NCI-H2029 treated with DMSO at 0.1 percent for 48 hours (cell line): ENCODE measurements around the gene ZNF512B.
"Not testable (repeated sequence)": the region's sequence is repeated elsewhere in the genome, so short reads cannot be mapped to it uniquely, and the experiment has no call there.

Source experiments
- DNase-seq: peaks from one replicate; lab custom pipeline; 2025; lab: John Stamatoyannopoulos, UW

ZNF512B gene

DNA sequence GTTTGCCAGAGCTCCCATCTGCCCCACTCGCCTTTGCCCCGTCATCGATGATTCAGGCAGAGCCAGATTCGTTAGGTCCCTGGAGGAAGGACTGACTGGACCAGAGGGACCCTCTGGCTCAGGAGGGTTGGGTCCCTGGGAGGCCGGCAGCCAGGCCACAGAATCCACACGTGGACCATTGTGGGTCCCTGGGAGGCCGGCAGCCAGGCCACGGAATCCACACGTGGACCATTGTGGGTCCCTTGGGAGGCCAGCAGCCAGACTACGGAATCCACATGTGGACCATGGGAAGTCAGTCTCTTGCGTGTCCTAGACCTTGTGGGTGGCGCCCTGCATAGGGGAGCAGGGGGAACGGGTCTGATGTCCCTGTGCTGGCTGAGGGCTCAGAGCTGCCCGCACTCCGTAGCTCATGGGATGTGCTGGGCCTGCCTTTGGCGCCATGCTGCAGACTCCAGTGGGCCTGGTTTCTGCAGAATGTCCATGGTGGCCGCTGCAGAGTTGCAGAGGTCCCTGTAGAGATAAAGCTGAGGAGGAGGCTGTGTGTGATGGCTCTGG, 37.0 kb downstream of the ZNF512B start:
- no peak for DNase-seq

DNA sequence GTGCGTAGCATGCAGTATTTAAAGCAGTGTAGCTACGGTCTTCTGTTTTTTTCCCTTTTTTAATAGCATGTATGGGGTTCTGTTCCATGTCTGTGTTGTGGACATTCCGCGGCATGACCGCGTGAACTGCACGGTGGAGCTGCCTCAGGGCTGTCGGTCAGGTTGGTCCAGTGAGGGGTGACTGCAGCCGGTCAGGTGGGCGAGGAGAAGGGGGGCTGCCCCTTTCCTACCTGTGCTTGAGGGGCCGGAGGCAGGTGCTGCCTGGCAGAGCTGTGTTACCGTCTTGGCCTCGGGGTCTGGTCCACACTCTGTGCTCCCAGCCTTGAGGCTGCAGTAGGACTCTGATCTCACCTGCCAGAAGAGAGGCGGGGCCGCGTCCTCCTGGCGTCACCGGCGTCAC, 38.0 kb downstream of the ZNF512B start:
- DNase-seq, result no peak

DNA sequence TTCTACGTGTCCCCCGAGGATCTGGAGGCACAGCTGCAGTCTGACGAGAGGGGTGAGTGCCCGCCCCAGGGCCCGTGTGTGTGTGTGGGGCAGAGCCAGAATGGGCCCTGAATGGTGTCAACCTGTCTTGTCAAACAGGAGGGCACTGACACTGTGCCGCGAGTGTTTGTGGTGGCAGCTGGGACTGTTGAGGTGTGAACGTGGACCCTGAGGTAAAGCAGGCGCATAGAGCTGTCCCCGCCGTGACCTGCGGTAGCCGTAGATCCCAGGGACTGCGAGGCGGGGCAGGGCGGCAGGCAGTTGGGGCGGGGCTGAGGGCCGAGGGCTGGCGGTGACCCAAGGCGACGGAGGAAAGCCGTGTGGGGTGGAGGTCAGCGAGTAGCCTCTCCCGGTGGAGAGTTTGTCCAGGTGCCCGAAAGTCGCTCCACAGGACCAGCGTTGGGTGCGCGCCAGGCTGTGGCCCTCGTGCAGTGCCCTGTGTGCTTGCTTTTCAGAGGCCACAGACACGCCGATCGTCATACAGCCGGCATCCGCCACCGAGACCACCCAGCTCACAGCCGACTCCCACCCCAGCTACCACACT, 38.7 kb downstream of the ZNF512B start:
- DNase-seq, result no peak

DNA sequence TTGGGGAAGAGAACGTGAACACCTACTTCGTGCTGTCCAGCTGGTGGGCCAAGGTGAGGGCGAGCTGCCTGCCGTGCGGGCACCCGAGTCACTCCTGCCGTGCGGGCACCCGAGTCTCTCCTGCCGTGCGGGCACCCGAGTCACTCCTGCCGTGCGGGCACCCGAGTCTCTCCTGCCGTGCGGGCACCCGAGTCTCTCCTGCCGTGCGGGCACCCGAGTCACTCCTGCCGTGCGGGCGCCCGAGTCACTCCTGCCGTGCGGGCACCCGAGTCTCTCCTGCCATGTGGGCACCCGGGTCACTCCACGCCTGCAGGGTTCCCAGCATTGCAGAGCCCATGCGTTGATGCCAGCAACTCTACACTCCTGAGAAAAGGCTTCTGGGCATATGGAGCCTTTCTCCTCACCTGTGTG, 40.3 kb downstream of the ZNF512B start:
- DNase-seq, result not testable (repeated sequence)

DNA sequence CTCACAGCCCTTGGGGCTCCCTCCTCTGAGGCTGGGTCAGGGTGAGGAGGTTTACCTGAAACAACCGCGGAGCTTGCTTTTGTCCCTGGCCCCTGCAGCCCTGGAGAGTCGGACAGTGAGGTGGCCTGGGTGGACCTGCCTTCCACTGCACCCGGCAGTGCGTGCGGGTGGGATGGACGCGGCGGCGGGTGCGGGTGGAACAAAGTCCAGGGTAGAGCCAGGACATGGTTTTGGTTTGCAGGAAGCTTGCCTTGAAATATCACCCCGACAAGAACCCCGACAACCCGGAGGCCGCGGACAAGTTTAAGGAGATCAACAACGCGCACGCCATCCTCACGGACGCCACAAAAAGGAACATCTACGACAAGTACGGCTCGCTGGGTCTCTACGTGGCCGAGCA, 40.7 kb downstream of the ZNF512B start:
- no peak for DNase-seq

DNA sequence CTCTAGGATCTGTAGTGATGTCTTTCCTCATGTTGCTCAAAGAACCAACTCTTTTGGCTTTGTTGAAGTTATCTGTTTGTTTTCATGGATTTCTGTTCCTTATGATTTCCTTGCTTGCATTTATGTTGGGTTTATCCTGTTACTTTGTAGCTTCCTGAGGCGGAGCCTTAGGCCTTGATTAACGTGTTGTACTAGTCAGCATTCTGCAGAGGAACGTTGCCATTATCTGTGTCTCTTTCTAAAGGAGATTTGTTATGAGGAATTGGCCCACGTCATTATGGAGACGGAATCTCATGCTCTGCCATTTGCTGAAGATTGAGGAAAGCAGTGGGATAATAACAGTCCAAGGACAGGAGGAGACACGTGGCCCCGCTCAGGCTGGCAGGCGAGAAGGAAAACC, 43.4 kb downstream of the ZNF512B start:
- DNase-seq, result no peak

DNA sequence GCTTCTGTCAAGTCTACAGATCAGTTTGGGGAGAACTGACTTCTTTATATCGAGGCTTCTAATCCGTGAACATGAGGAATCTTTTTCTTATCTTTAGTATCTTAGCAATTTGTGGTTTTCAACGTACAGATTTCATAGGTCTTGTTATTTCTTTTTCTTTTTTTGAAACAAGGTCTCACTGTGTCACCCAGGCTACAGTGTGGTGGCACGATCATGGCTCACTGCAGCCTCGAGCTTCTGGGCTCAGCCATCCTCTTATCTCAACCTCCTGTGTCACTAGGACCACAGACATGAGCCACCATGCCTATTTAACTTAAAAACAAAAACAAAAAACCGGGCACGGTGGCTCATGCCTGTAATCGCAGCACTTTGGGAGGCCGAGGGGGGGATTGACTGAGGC, 45.5 kb downstream of the ZNF512B start:
- no peak for DNase-seq

DNA sequence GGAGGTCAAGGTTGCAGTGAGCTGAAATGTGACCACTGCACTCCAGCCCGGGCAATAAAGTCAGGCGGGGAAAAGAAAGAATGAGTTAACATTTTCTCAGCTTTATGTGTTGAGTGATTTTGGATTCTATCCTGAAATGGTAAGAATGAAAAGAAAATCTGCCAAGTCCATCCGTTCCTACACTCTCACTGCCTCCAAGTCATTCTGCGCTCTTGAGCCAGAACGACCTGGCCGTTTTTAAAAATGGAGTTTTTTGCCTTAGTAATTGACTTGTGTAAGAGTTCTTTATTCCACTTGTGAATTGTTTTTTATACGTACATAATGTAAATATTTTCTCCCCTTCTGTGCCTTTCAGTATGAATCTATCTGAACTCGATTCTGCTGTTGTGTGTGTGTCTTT, 46.1 kb downstream of the ZNF512B start:
- DNase-seq, result no peak

DNA sequence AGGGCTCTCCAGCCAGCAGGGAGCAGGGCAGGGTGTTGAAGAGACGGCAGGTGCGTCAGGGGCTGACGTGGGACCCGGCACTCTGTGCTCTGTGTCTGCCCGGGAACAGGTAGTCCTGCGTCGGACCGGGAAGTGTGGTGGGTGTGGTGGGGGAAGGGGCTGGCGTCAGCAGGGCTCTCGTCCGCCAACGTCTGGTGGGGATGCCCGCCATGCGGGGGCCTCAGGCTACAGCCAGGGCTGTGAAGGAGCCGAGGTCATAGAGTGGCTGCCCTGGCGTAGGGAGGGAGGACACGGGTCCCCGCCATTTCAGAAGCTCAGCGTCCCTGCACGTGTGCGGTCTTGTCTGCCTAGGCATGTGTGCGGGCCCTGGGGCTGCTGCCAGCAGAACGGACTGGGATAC, 49.5 kb downstream of the ZNF512B start:
- no peak for DNase-seq

DNA sequence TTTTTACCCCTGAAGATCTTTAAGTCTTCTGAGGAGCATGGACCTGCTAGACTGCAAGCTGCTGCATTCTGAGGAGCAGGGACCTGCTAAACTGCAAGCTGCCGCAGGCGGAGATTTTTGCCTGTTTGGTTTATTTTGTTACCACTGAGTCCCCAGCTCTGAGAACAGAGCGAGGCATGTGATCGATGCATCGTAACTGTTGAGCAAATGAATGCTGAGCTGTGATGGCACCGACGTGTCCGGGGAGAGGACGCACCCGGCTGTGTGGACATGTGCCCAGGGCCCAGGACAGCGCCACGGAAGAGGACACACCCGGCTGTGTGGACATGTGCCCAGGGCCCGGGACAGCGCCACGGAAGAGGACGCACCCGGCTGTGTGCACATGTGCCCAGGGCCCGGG, 50.6 kb downstream of the ZNF512B start:
- no peak for DNase-seq

DNA sequence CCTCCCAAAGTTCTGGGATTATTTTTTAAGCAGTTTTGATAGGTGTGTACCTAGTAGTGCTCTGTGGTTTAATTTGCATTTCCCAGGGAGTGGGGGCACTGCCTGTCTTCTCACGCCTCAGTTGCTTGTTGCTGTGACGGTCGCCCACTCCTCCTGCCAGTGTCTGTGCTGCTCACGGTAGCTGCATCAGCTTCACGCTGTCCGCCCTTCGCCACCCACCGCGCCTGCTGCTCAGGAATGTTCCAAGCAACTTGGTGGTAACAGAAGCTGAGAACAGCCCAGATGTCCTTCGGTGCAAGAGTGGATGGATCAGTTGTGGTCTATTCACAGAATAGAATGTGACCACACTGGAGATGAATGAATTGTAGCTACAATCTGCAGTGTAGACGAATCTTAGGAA, 51.9 kb downstream of the ZNF512B start:
- no peak for DNase-seq

DNA sequence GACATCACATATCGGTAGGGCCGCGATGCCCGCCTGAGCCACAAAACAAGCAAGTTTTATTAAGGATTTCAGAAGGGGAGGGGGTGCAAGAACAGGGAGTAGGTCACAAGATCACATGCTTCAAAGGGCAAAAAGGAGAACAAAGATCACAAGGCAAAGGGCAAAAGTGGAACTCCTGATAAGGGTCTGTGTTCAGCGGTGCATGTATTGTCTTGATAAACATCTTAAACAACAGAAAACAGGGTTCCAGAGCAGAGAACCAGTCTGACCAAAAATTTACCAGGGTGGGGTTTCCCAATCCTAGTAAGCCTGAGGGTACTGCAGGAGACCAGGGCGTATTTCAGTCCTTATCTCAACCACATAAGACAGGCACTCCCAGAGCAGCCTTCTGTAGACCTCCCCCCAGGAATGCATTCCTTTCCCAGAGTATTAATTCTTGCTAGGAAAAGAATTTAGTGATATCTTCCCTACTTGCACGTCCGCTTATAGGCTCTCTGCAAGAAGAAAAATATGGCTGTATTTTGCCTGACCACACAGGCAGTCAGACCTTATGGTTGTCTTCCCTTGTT, 53.3 kb downstream of the ZNF512B start:
- not testable (repeated sequence) for DNase-seq

DNA sequence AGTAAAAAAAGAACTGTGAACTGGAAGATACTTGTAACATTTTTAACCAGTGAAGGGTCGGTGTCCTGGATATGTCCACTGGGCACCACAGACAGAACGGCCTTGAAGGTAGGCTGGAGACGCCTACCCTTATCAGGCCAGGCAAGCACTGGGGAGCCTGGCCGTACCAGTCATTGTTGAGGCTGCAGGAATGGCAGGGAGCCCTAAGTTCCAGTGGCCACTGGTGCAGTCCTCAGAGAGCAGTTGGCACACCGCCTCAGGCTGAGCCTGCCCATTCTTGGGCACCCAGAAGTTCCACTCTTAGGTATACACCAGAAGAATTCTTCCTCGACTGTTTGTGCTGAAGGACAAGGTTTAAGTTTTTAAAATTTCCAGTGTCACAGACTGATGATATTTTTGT, 54.3 kb downstream of the ZNF512B start:
- DNase-seq, result no peak

DNA sequence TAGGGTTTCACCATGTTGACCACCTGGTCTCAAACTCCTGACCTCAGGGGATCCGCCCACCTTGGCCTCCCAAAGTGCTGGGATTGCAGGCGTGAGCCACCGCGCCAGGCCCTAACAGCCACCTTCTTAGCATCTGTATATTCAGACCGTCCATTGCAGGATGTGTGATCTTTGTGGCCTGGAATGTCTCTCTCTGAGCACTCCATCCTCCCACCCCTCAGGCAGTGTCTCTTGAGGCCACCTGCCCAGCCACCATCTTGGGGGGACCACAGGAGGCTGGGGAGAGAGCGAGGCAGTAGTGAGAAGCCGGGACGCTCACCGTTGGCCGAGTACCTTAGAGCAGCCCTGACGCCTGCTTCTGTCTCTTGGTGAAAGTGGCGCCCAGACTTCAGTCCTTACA, 56.0 kb downstream of the ZNF512B start:
- no peak for DNase-seq

DNA sequence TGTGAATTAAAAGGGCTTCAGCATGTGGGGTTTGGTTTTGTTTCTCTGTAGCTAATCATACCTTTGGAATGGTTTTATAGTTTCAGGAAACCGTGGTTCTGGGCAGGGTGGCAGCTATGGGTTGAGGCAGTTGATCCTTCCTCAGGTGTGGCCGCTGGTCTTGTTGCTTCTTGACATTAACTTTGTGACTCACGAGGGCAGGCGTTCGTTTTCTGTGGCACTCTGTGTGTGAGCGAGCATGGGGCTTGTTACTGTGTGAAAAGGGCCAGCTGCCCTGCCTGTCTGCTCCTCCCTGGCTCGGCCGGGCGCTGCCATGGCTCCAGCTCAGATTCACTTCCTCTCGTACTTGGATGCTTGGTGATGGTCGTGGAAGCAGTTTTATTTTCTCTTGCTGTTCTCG, 58.6 kb downstream of the ZNF512B start:
- DNase-seq, result no peak

DNA sequence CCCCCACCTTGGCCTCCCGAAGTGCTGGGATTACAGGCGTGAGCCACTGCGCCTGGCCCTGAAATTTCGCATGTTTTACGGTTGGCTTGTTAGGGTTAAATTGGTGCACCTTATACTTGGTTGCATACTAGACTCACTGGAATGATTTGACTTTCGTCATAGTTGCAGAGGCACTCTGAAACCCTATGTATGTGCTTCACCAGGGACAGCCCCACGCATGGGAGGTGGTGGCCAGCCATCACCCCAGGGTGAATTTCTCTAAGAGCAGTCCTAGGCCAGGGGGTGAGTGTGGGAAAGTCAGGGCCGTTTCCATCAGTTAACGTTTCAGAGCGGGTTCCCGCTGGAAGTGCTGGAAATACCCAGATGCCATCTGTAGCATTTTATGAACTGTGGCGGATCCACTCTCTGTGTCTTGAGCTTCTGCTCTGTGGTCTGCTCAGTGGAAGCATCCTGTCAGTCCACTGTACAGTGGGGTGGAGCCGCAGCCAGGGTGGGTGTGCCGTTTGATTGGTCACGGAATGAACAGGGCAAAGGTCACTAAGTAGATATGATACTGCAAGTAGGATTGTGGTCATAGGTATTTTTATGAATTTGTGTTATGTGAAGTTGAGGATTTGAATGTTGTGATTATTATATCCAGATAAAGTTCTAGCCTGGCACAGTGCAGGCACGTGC, 61.6 kb downstream of the ZNF512B start:
- DNase-seq, result no peak
